ENCODE results near the gene RGS6. TPM values are rescaled to one million over a fixed set of nuclear protein-coding genes. Genes with fewer than 3 reads are reported as not detected.

The RGS6 gene
- total RNA-seq, 1 donor from 2014 or later, result 2.8 TPM

- H3K4me1 Mint-ChIP-seq, result peaks cover 23% of the 10 kb centered on the region
- no peak overlapping the region for H3K27ac Mint-ChIP-seq (ENCODE audit: unreplicated experiment)
- H3K36me3 Mint-ChIP-seq (ENCODE audit: low read depth), result no peaks in the 10 kb centered on the region
Measured at GRCh38 chr14:72613975-72614319, 681.7 kb downstream of the RGS6 start.

GRCh38 chr14:72614365-72614764, 682.1 kb downstream of the RGS6 start:
- peaks cover 23% of the 10 kb centered on the region for H3K4me1 Mint-ChIP-seq
- DNase-seq (ENCODE audit: low read depth, low spot score), result no peak
- no peaks in the 10 kb centered on the region for H3K27me3 Mint-ChIP-seq (ENCODE audit: low read depth)
- H3K9me3 Mint-ChIP-seq, result no peaks in the 10 kb centered on the region
- H3K4me3 Mint-ChIP-seq, result no peak overlapping the region
- H3K36me3 Mint-ChIP-seq (ENCODE audit: low read depth), result no peaks in the 10 kb centered on the region
- no peak for TF ChIP-seq CTCF (conservative IDR thresholded peaks at IDR 0.05)
- H3K27ac Mint-ChIP-seq (ENCODE audit: unreplicated experiment), result no peak overlapping the region

More at GRCh38 chr14:72613975-72614319, 681.7 kb downstream of the RGS6 start:
- Mint-ChIP-seq H3K4me3 (no peak overlapping the region), H3K9me3 (no peaks in the 10 kb centered on the region), H3K27me3 (ENCODE audit: low read depth) (no peaks in the 10 kb centered on the region)
- DNase-seq (ENCODE audit: low read depth, low spot score), result no peak
- TF ChIP-seq CTCF (conservative IDR thresholded peaks at IDR 0.05), result no peak

GRCh38 chr14:72614891-72615415, 682.7 kb downstream of the RGS6 start:
- no peak for TF ChIP-seq CTCF (conservative IDR thresholded peaks at IDR 0.05)
- Mint-ChIP-seq H3K27ac (ENCODE audit: unreplicated experiment) (no peak overlapping the region), H3K4me1 (peaks cover 23% of the 10 kb centered on the region), H3K36me3 (ENCODE audit: low read depth) (no peaks in the 10 kb centered on the region), H3K27me3 (ENCODE audit: low read depth) (no peaks in the 10 kb centered on the region), H3K4me3 (no peak overlapping the region), H3K9me3 (no peaks in the 10 kb centered on the region)
- DNase-seq (ENCODE audit: low read depth, low spot score), result no peak

GRCh38 chr14:72615451-72616121, 683.4 kb downstream of the RGS6 start:
- no peak for DNase-seq (ENCODE audit: low read depth, low spot score)
- peaks cover 23% of the 10 kb centered on the region for H3K4me1 Mint-ChIP-seq
- H3K27ac Mint-ChIP-seq (ENCODE audit: unreplicated experiment), result peak overlapping the region; percentile 43
- no peaks in the 10 kb centered on the region for H3K27me3 Mint-ChIP-seq (ENCODE audit: low read depth)
- no peak for TF ChIP-seq CTCF (conservative IDR thresholded peaks at IDR 0.05)
- no peaks in the 10 kb centered on the region for H3K36me3 Mint-ChIP-seq (ENCODE audit: low read depth)
- H3K4me3 Mint-ChIP-seq, result no peak overlapping the region
- H3K9me3 Mint-ChIP-seq, result no peaks in the 10 kb centered on the region

Small RNA genes within 50 kb of the gene (microRNA-seq; reads per million reads assigned to microRNA genes)
- not detected for gene MIR7843

Measured in neural crest cell (in vitro differentiated cells).